Vagina (tissue), 2 donors: ENCODE measurements around the gene SRPX2. TPM values are rescaled to one million over a fixed set of nuclear protein-coding genes. Genes with fewer than 3 reads are reported as not detected.
A peak's percentile ranks its signal among the peaks of the same experiment; 100 is the strongest.

Experiments
- DNase-seq, 2 donors: peaks; one replicate each; pipeline ENCODE4 v3.0.0-alpha.2; 2017; ENCODE audit errors: extremely low spot score in 2 of 2
- H3K27ac ChIP-seq: fragments of 200-600 bp; sonication (generic); one replicate; pipeline ENCODE4 v1.5.1; 2019
- H3K27me3 ChIP-seq: fragments of 200-600 bp; sonication (generic); one replicate; pipeline ENCODE4 v1.5.1; 2019
- H3K36me3 ChIP-seq, 2 donors: fragments of 200-600 bp; sonication (generic); one replicate each; pipeline ENCODE4 v1.5.1; 2017 to 2019
- H3K4me1 ChIP-seq: fragments of 200-600 bp; sonication (generic); one replicate; pipeline ENCODE4 v1.5.1; 2019
- H3K4me3 ChIP-seq, 2 donors: fragments of 200-600 bp; sonication (generic); 1 replicate in 1 of 2; 2 replicates in 1 of 2; pipeline ENCODE4 v1.5.1; 2016 to 2019
- H3K9me3 ChIP-seq: fragments of 200-600 bp; sonication (generic); one replicate; pipeline ENCODE4 v1.5.1; 2019
- CTCF ChIP-seq, 3 experiments: fragments of 450-650 bp in 2 of 3; fragments of 200-600 bp in 1 of 3; sonication (generic) in 1 of 3; IDR thresholded peaks; one replicate each; pipeline ENCODE4 v1.5.1; 2017 to 2019; ENCODE audit warnings: antibody characterized with exemption in 3 of 3, mild to moderate bottlenecking in 2 of 3, moderate library complexity in 2 of 3
- POLR2A ChIP-seq, 2 donors: fragments of 450-650 bp; IDR thresholded peaks; one replicate each; pipeline ENCODE4 v1.6.1; 2017; ENCODE audit warnings: antibody characterized with exemption in 2 of 2, mild to moderate bottlenecking in 2 of 2, moderate library complexity in 2 of 2
- POLR2AphosphoS5 ChIP-seq, 2 donors: sonication (generic); formaldehyde crosslinking; IDR thresholded peaks; one replicate each; pipeline ENCODE4 v1.9.0; 2017; ENCODE audit warnings: antibody characterized with exemption in 2 of 2, mild to moderate bottlenecking in 2 of 2, low read depth in 1 of 2; ENCODE audit not compliant: insufficient read depth in 1 of 2
- intact Hi-C: fragments of 100-400 bp; cut with DNase I; formaldehyde crosslinking; loops from one replicate; pipeline ENCODE4 v1.15.1; 2023
- total RNA-seq: library from RNA; depleted of rRNA; stranded (reverse); fragments of >200 nt; gene quantifications from one replicate; pipeline ENCODE4 v1.2.3, GENCODE V29; 2016

Gene SRPX2
- total RNA-seq, 1 donor from 2014 or later = 50.6 TPM

- H3K27ac ChIP-seq = no peak overlapping the region
- H3K27me3 ChIP-seq = no peaks in the 10 kb centered on the region
- no peaks in the 10 kb centered on the region for H3K9me3 ChIP-seq
- no peaks in the 10 kb centered on the region for H3K4me1 ChIP-seq
- no peak overlapping the region for H3K4me3 ChIP-seq
- TF ChIP-seq POLR2A (IDR thresholded peaks at IDR 0.05) (no peak), CTCF (IDR thresholded peaks at IDR 0.05) (no peak), POLR2AphosphoS5 (IDR thresholded peaks at IDR 0.05; ENCODE audit: insufficient read depth in 1 of 2, low read depth in 1 of 2) (no peak)
- H3K36me3 ChIP-seq = no peaks in the 10 kb centered on the region
- intact Hi-C loops = no loop called here
- DNase-seq = no peak
Measured at GRCh38 chrX:100623001-100623400, 21.0 kb upstream of the SRPX2 start.

- no peak for TF ChIP-seq CTCF (IDR thresholded peaks at IDR 0.05)
- no peak for TF ChIP-seq POLR2AphosphoS5 (IDR thresholded peaks at IDR 0.05; ENCODE audit: insufficient read depth in 1 of 2, low read depth in 1 of 2)
- TF ChIP-seq POLR2A (IDR thresholded peaks at IDR 0.05) = no peak
- intact Hi-C loops = no loop called here
- H3K27me3 ChIP-seq = no peaks in the 10 kb centered on the region
- DNase-seq = no peak
- H3K36me3 ChIP-seq = no peaks in the 10 kb centered on the region
- no peaks in the 10 kb centered on the region for H3K4me1 ChIP-seq
- H3K9me3 ChIP-seq = no peaks in the 10 kb centered on the region
- H3K27ac ChIP-seq = no peak overlapping the region
- H3K4me3 ChIP-seq = no peak overlapping the region
Measured at GRCh38 chrX:100625985-100626491, 18.0 kb upstream of the SRPX2 start.

GRCh38 chrX:100635040-100635439, 9.0 kb upstream of the SRPX2 start:
- H3K27me3 ChIP-seq = no peaks in the 10 kb centered on the region
- H3K9me3 ChIP-seq = no peaks in the 10 kb centered on the region
- intact Hi-C loops = no loop called here
- DNase-seq = no peak
- TF ChIP-seq POLR2A (IDR thresholded peaks at IDR 0.05) = no peak
- TF ChIP-seq POLR2AphosphoS5 (IDR thresholded peaks at IDR 0.05; ENCODE audit: insufficient read depth in 1 of 2, low read depth in 1 of 2) = no peak
- no peak for TF ChIP-seq CTCF (IDR thresholded peaks at IDR 0.05)
- H3K4me3 ChIP-seq = no peak overlapping the region
- no peaks in the 10 kb centered on the region for H3K4me1 ChIP-seq
- no peak overlapping the region for H3K27ac ChIP-seq
- H3K36me3 ChIP-seq = peaks cover 0 to 4% of the 10 kb centered on the region in 2 donors

GRCh38 chrX:100635989-100636320, 8.0 kb upstream of the SRPX2 start:
- intact Hi-C loops = no loop called here
- DNase-seq = no peak
- H3K4me1 ChIP-seq = no peaks in the 10 kb centered on the region
- no peaks in the 10 kb centered on the region for H3K9me3 ChIP-seq
- H3K27ac ChIP-seq = peak overlapping the region; percentile 61
- H3K36me3 ChIP-seq = peaks cover 0 to 4% of the 10 kb centered on the region in 2 donors
- H3K4me3 ChIP-seq = peak overlapping the region; percentile 49 to 51
- H3K27me3 ChIP-seq = no peaks in the 10 kb centered on the region
- TF ChIP-seq CTCF (IDR thresholded peaks at IDR 0.05) (no peak), POLR2AphosphoS5 (IDR thresholded peaks at IDR 0.05; ENCODE audit: insufficient read depth in 1 of 2, low read depth in 1 of 2) (no peak), POLR2A (IDR thresholded peaks at IDR 0.05) (no peak)

GRCh38 chrX:100636321-100636991, 7.5 kb upstream of the SRPX2 start, which contains the start of gene TSPAN6:
Gene TSPAN6, minus strand, starts transcription at chrX:100636806. Its CDS starts 112 bp downstream, at chrX:100636694.
- Histone ChIP-seq H3K36me3 (peaks cover 0 to 4% of the 10 kb centered on the region in 2 donors), H3K9me3 (no peaks in the 10 kb centered on the region), H3K4me1 (no peaks in the 10 kb centered on the region), H3K27ac (peak within 1 kb of the TSS; percentile 61), H3K27me3 (no peaks in the 10 kb centered on the region), H3K4me3 (peak within 1 kb of the TSS; percentile 49 to 51)
- DNase-seq = no peak
- TF ChIP-seq CTCF (IDR thresholded peaks at IDR 0.05) (peak in 2 of 3 experiments; percentile 44 to 49), POLR2A (IDR thresholded peaks at IDR 0.05) (no peak), POLR2AphosphoS5 (IDR thresholded peaks at IDR 0.05; ENCODE audit: insufficient read depth in 1 of 2, low read depth in 1 of 2) (peak; percentile 25 to 68)
- intact Hi-C loops = no loop called here
